Upper lobe of right lung (tissue), 1 donor: ENCODE results near the gene SLC38A6. TPM values are rescaled to one million over a fixed set of nuclear protein-coding genes. Genes with fewer than 3 reads are reported as not detected.

ENCODE experiments used
- ATAC-seq: fragments of 200-7000 bp; cut with Tn5 transposase; one replicate; pipeline ENCODE4 v1.9.1; 2020; ENCODE audit warnings: mild to moderate bottlenecking, moderate library complexity
- DNase-seq: peaks from one replicate; pipeline ENCODE4 v3.0.0-alpha.2; 2020
- H3K27ac ChIP-seq: fragments of 200-600 bp; one replicate; pipeline ENCODE4 v1.8.0; 2022
- H3K27me3 ChIP-seq: fragments of 200-600 bp; one replicate; pipeline ENCODE4 v1.8.0; 2022; ENCODE audit warnings: mild to moderate bottlenecking
- H3K36me3 ChIP-seq: fragments of 200-600 bp; one replicate; pipeline ENCODE4 v1.8.0; 2022
- H3K4me1 ChIP-seq: fragments of 200-600 bp; one replicate; pipeline ENCODE4 v1.8.0; 2022
- H3K4me3 ChIP-seq: fragments of 200-600 bp; one replicate; pipeline ENCODE4 v1.8.0; 2022; ENCODE audit warnings: mild to moderate bottlenecking
- H3K9me3 ChIP-seq: fragments of 200-600 bp; one replicate; pipeline ENCODE4 v1.8.0; 2022
- CTCF ChIP-seq: fragments of 200-600 bp; IDR thresholded peaks from one replicate; pipeline ENCODE4 v1.8.0; 2022; ENCODE audit warnings: antibody characterized with exemption
- intact Hi-C: fragments of 100-400 bp; cut with DNase I; formaldehyde crosslinking; loops from one replicate; pipeline ENCODE4 v1.11.0; 2022
- total RNA-seq: library from RNA; stranded (reverse); fragmentation: NEBNext Ultra II Directional; extraction: Animal tissue kit (Norgen Biotek cat#: 25700); gene quantifications from one replicate; pipeline ENCODE4 v1.2.1, GENCODE V29; 2021
- donor health status: DM: no; HTN: yes; CAD: no; lungs with severe emphysema.

SLC38A6 gene
- total RNA-seq, 1 donor from 2014 or later: 24.3 TPM

- Histone ChIP-seq H3K9me3 (no peaks in the 10 kb centered on the region), H3K27ac (no peak overlapping the region), H3K36me3 (no peaks in the 10 kb centered on the region), H3K4me3 (no peak overlapping the region), H3K4me1 (no peaks in the 10 kb centered on the region), H3K27me3 (no peaks in the 10 kb centered on the region)
- no peak for TF ChIP-seq CTCF
- DNase-seq: no peak
- no peak for ATAC-seq
- intact Hi-C loops: no loop called here
These were observed 35.1 kb upstream of the SLC38A6 start for GRCh38 chr14:60945984-60946383.

- intact Hi-C loops: no loop called here
- no peaks in the 10 kb centered on the region for H3K9me3 ChIP-seq
- no peak overlapping the region for H3K27ac ChIP-seq
- no peak for TF ChIP-seq CTCF
- DNase-seq (no peak), ATAC-seq (no peak)
- no peak overlapping the region for H3K4me3 ChIP-seq
- no peaks in the 10 kb centered on the region for H3K36me3 ChIP-seq
- H3K4me1 ChIP-seq: no peaks in the 10 kb centered on the region
- H3K27me3 ChIP-seq: no peaks in the 10 kb centered on the region
These were observed 34.3 kb upstream of the SLC38A6 start for GRCh38 chr14:60946773-60947172.

DNA sequence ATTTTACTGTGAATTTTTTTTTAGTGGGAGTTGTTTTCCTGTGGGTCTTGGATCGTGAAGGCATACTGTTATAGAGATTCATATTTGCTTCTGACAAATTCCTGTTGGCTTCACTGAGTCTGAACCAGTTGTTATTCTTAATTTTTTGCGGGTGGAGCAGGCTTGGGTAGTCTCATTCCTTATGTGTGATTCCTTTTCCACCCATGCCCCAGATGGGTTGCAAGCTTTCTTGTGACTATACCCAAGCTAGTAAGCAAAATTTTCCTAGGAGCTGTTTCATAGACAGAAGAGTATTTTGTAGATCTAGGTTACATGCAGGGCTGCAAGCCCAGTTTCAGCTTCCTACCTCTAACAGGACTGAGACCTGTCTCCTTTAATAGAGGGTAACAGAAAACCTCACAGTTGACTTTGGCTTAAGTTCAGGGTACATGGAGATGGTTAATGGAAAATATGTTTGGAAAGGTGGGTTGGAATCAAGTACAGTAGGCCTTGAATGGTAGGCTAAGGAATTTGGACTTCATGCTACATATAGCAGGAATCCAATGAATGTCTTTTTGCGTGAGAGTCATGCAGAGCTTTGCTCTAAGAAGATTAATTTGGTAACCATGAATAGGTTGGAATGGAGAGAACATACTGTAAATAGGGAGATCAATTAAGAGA is 29.1 kb upstream of the SLC38A6 start:
- Histone ChIP-seq H3K27ac (no peak overlapping the region), H3K9me3 (peaks cover 9% of the 10 kb centered on the region), H3K4me1 (no peaks in the 10 kb centered on the region), H3K36me3 (no peaks in the 10 kb centered on the region), H3K27me3 (no peaks in the 10 kb centered on the region), H3K4me3 (no peak overlapping the region)
- ATAC-seq (no peak), DNase-seq (no peak)
- no peak for TF ChIP-seq CTCF
- intact Hi-C loops: no loop called here

GRCh38 chr14:60956202-60956601 is 24.8 kb upstream of the SLC38A6 start:
- H3K36me3 ChIP-seq: no peaks in the 10 kb centered on the region
- ATAC-seq (no peak), DNase-seq (no peak)
- no peak overlapping the region for H3K4me3 ChIP-seq
- no peaks in the 10 kb centered on the region for H3K4me1 ChIP-seq
- intact Hi-C loops: no loop called here
- H3K9me3 ChIP-seq: peaks cover 24% of the 10 kb centered on the region
- H3K27me3 ChIP-seq: no peaks in the 10 kb centered on the region
- H3K27ac ChIP-seq: no peak overlapping the region
- no peak for TF ChIP-seq CTCF

GRCh38 chr14:60956632-60957031 is 24.4 kb upstream of the SLC38A6 start:
- no peak for ATAC-seq
- H3K4me3 ChIP-seq: no peak overlapping the region
- no peak for DNase-seq
- intact Hi-C loops: no loop called here
- no peaks in the 10 kb centered on the region for H3K4me1 ChIP-seq
- TF ChIP-seq CTCF: no peak
- no peaks in the 10 kb centered on the region for H3K27me3 ChIP-seq
- H3K36me3 ChIP-seq: no peaks in the 10 kb centered on the region
- H3K9me3 ChIP-seq: peaks cover 24% of the 10 kb centered on the region
- H3K27ac ChIP-seq: no peak overlapping the region

DNA sequence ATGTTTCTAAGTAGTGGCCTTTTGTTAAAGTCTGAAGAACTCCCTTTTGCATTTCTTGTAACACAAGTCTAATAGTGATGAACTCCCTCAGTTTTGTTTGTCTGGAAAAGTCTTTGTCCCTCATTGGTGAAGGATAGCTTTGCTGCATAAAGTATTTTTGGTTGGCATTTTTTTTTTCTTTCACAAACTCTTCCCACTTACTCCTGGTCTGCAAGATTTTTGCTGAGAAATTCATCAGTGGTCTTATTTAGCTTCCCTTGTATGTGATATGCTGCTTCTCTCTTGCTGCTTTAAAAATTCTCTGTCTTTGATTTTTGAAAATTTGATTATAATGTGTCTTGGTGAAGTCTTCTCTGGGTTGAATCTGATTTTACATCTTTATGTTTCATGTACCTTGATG is 22.9 kb upstream of the SLC38A6 start:
- intact Hi-C loops: no loop called here
- DNase-seq (no peak), ATAC-seq (no peak)
- H3K9me3 ChIP-seq: peaks cover 24% of the 10 kb centered on the region
- no peaks in the 10 kb centered on the region for H3K27me3 ChIP-seq
- H3K4me1 ChIP-seq: no peaks in the 10 kb centered on the region
- H3K27ac ChIP-seq: no peak overlapping the region
- H3K36me3 ChIP-seq: no peaks in the 10 kb centered on the region
- no peak for TF ChIP-seq CTCF
- no peak overlapping the region for H3K4me3 ChIP-seq
